ENCODE data around the gene GPR15. TPM values are rescaled to one million over a fixed set of nuclear protein-coding genes. Genes with fewer than 3 reads are reported as not detected.

The GPR15 gene
- not detected for polyA plus RNA-seq (2013, experiment 1 of 2)
- polyA plus RNA-seq (2013, experiment 2 of 2) = not detected

GRCh38 chr3:98531622-98532274 is at the start of gene GPR15:
Gene GPR15, plus strand, starts transcription at chr3:98531978. Its CDS starts 56 bp downstream, at chr3:98532034.
- no peaks in the 10 kb centered on the region for H3K36me3 ChIP-seq (ENCODE audit: insufficient read depth, low read length)
- no peaks in the 10 kb centered on the region for H3K9me3 ChIP-seq (ENCODE audit: insufficient read depth, low read depth, low read length)
- WGBS = 97% methylated on average over 7 of the region's 7 CpGs
- H3K4me1 ChIP-seq (ENCODE audit: insufficient read depth, low read length) = peaks cover 10% of the 10 kb centered on the region; the same call in 1 of the 2 replicates
- no peak within 1 kb of the TSS for H3K4me3 ChIP-seq (ENCODE audit: low read length)
- H3K9ac ChIP-seq (ENCODE audit: low read depth, low read length) = no peak within 1 kb of the TSS
- no peak within 1 kb of the TSS for H3K27ac ChIP-seq (ENCODE audit: low read depth, low read length)
- H3K27me3 ChIP-seq (ENCODE audit: insufficient read depth, low read length) = no peaks in the 10 kb centered on the region

- Histone ChIP-seq H3K9ac (ENCODE audit: low read depth, low read length) (no peak overlapping the region), H3K27me3 (ENCODE audit: insufficient read depth, low read length) (no peaks in the 10 kb centered on the region), H3K4me3 (ENCODE audit: low read length) (no peak overlapping the region), H3K27ac (ENCODE audit: low read depth, low read length) (no peak overlapping the region), H3K36me3 (ENCODE audit: insufficient read depth, low read length) (no peaks in the 10 kb centered on the region), H3K4me1 (ENCODE audit: insufficient read depth, low read length) (no peaks in the 10 kb centered on the region), H3K9me3 (ENCODE audit: insufficient read depth, low read depth, low read length) (0 out of 2 replicates have a peak, but pooled peaks cover 7% of the 10 kb centered on the region)
- WGBS = 78% methylated on average over 3 of the region's 3 CpGs
These were observed 48.9 kb upstream of the GPR15 start for GRCh38 chr3:98482717-98483482.

- Histone ChIP-seq H3K27me3 (ENCODE audit: insufficient read depth, low read length) (no peaks in the 10 kb centered on the region), H3K4me3 (ENCODE audit: low read length) (no peak overlapping the region), H3K27ac (ENCODE audit: low read depth, low read length) (no peak overlapping the region), H3K36me3 (ENCODE audit: insufficient read depth, low read length) (no peaks in the 10 kb centered on the region), H3K4me1 (ENCODE audit: insufficient read depth, low read length) (no peaks in the 10 kb centered on the region), H3K9me3 (ENCODE audit: insufficient read depth, low read depth, low read length) (0 out of 2 replicates have a peak, but pooled peaks cover 8% of the 10 kb centered on the region), H3K9ac (ENCODE audit: low read depth, low read length) (no peak overlapping the region)
- WGBS = 83% methylated on average over 2 of the region's 3 CpGs
These were observed 48.2 kb upstream of the GPR15 start for GRCh38 chr3:98483626-98484025.

GRCh38 chr3:98497381-98497780 is 34.4 kb upstream of the GPR15 start, which contains the start of gene OR5K2:
Gene OR5K2, plus strand, starts transcription at chr3:98497681. Its CDS starts 0 bp downstream, at chr3:98497681.
- no peaks in the 10 kb centered on the region for H3K27me3 ChIP-seq (ENCODE audit: insufficient read depth, low read length)
- 88% methylated on average over 2 of the region's 2 CpGs for WGBS

GRCh38 chr3:98500019-98500418 is 31.8 kb upstream of the GPR15 start:
- no peaks in the 10 kb centered on the region for H3K27me3 ChIP-seq (ENCODE audit: insufficient read depth, low read length)
- WGBS = 97% methylated on average over 2 of the region's 4 CpGs

More at GRCh38 chr3:98497381-98497780, 34.4 kb upstream of the GPR15 start, which contains the start of gene OR5K2:
- Histone ChIP-seq H3K9ac (ENCODE audit: low read depth, low read length) (no peak within 1 kb of the TSS), H3K4me1 (ENCODE audit: insufficient read depth, low read length) (no peaks in the 10 kb centered on the region), H3K27ac (ENCODE audit: low read depth, low read length) (no peak within 1 kb of the TSS), H3K36me3 (ENCODE audit: insufficient read depth, low read length) (no peaks in the 10 kb centered on the region), H3K4me3 (ENCODE audit: low read length) (no peak within 1 kb of the TSS), H3K9me3 (ENCODE audit: insufficient read depth, low read depth, low read length) (no peaks in the 10 kb centered on the region)

GRCh38 chr3:98501270-98501669 is 30.5 kb upstream of the GPR15 start:
- no peak overlapping the region for H3K27ac ChIP-seq (ENCODE audit: low read depth, low read length)
- H3K36me3 ChIP-seq (ENCODE audit: insufficient read depth, low read length) = no peaks in the 10 kb centered on the region
- no peaks in the 10 kb centered on the region for H3K9me3 ChIP-seq (ENCODE audit: insufficient read depth, low read depth, low read length)
- 92% methylated on average over 4 of the region's 4 CpGs for WGBS
- no peaks in the 10 kb centered on the region for H3K4me1 ChIP-seq (ENCODE audit: insufficient read depth, low read length)
- H3K27me3 ChIP-seq (ENCODE audit: insufficient read depth, low read length) = no peaks in the 10 kb centered on the region
- H3K9ac ChIP-seq (ENCODE audit: low read depth, low read length) = no peak overlapping the region
- H3K4me3 ChIP-seq (ENCODE audit: low read length) = no peak overlapping the region

More at GRCh38 chr3:98500019-98500418, 31.8 kb upstream of the GPR15 start:
- no peaks in the 10 kb centered on the region for H3K4me1 ChIP-seq (ENCODE audit: insufficient read depth, low read length)
- no peaks in the 10 kb centered on the region for H3K9me3 ChIP-seq (ENCODE audit: insufficient read depth, low read depth, low read length)
- H3K36me3 ChIP-seq (ENCODE audit: insufficient read depth, low read length) = no peaks in the 10 kb centered on the region
- no peak overlapping the region for H3K4me3 ChIP-seq (ENCODE audit: low read length)
- no peak overlapping the region for H3K9ac ChIP-seq (ENCODE audit: low read depth, low read length)
- no peak overlapping the region for H3K27ac ChIP-seq (ENCODE audit: low read depth, low read length)

GRCh38 chr3:98501863-98502576 is 29.8 kb upstream of the GPR15 start:
- no peaks in the 10 kb centered on the region for H3K36me3 ChIP-seq (ENCODE audit: insufficient read depth, low read length)
- H3K9me3 ChIP-seq (ENCODE audit: insufficient read depth, low read depth, low read length) = no peaks in the 10 kb centered on the region
- H3K27me3 ChIP-seq (ENCODE audit: insufficient read depth, low read length) = no peaks in the 10 kb centered on the region
- WGBS = 93% methylated on average over 3 of the region's 5 CpGs
- no peak overlapping the region for H3K27ac ChIP-seq (ENCODE audit: low read depth, low read length)
- no peak overlapping the region for H3K4me3 ChIP-seq (ENCODE audit: low read length)
- no peak overlapping the region for H3K9ac ChIP-seq (ENCODE audit: low read depth, low read length)
- H3K4me1 ChIP-seq (ENCODE audit: insufficient read depth, low read length) = no peaks in the 10 kb centered on the region

- H3K4me1 ChIP-seq (ENCODE audit: insufficient read depth, low read length) = no peaks in the 10 kb centered on the region
- 97% methylated on average over 4 of the region's 4 CpGs for WGBS
- no peak overlapping the region for H3K4me3 ChIP-seq (ENCODE audit: low read length)
- no peak overlapping the region for H3K27ac ChIP-seq (ENCODE audit: low read depth, low read length)
- no peaks in the 10 kb centered on the region for H3K9me3 ChIP-seq (ENCODE audit: insufficient read depth, low read depth, low read length)
- no peaks in the 10 kb centered on the region for H3K36me3 ChIP-seq (ENCODE audit: insufficient read depth, low read length)
- no peaks in the 10 kb centered on the region for H3K27me3 ChIP-seq (ENCODE audit: insufficient read depth, low read length)
- H3K9ac ChIP-seq (ENCODE audit: low read depth, low read length) = no peak overlapping the region
These were observed 27.2 kb upstream of the GPR15 start for GRCh38 chr3:98504539-98504938.

- no peak overlapping the region for H3K9ac ChIP-seq (ENCODE audit: low read depth, low read length)
- no peaks in the 10 kb centered on the region for H3K9me3 ChIP-seq (ENCODE audit: insufficient read depth, low read depth, low read length)
- no peaks in the 10 kb centered on the region for H3K27me3 ChIP-seq (ENCODE audit: insufficient read depth, low read length)
- 99% methylated on average over 2 of the region's 2 CpGs for WGBS
- H3K4me1 ChIP-seq (ENCODE audit: insufficient read depth, low read length) = no peaks in the 10 kb centered on the region
- H3K36me3 ChIP-seq (ENCODE audit: insufficient read depth, low read length) = no peaks in the 10 kb centered on the region; the same call in 1 of the 2 replicates
- H3K27ac ChIP-seq (ENCODE audit: low read depth, low read length) = no peak overlapping the region
- H3K4me3 ChIP-seq (ENCODE audit: low read length) = no peak overlapping the region
These were observed 23.2 kb upstream of the GPR15 start for GRCh38 chr3:98508582-98508981.

- H3K4me1 ChIP-seq (ENCODE audit: insufficient read depth, low read length) = peaks cover 6% of the 10 kb centered on the region
- peaks cover 28% of the 10 kb centered on the region for H3K36me3 ChIP-seq (ENCODE audit: insufficient read depth, low read length)
- H3K9ac ChIP-seq (ENCODE audit: low read depth, low read length) = no peak overlapping the region
- H3K27me3 ChIP-seq (ENCODE audit: insufficient read depth, low read length) = no peaks in the 10 kb centered on the region
- H3K4me3 ChIP-seq (ENCODE audit: low read length) = no peak overlapping the region
- WGBS = 92% methylated on average over 3 of the region's 4 CpGs
- no peaks in the 10 kb centered on the region for H3K9me3 ChIP-seq (ENCODE audit: insufficient read depth, low read depth, low read length)
- H3K27ac ChIP-seq (ENCODE audit: low read depth, low read length) = no peak overlapping the region
These were observed 19.2 kb upstream of the GPR15 start for GRCh38 chr3:98512576-98512975.

GRCh38 chr3:98513091-98513511 is 18.7 kb upstream of the GPR15 start:
- no peaks in the 10 kb centered on the region for H3K27me3 ChIP-seq (ENCODE audit: insufficient read depth, low read length)
- WGBS = 94% methylated on average over 4 of the region's 4 CpGs
- H3K36me3 ChIP-seq (ENCODE audit: insufficient read depth, low read length) = peaks cover 33% of the 10 kb centered on the region
- H3K4me3 ChIP-seq (ENCODE audit: low read length) = no peak overlapping the region
- peaks cover 11% of the 10 kb centered on the region for H3K4me1 ChIP-seq (ENCODE audit: insufficient read depth, low read length)
- no peaks in the 10 kb centered on the region for H3K9me3 ChIP-seq (ENCODE audit: insufficient read depth, low read depth, low read length)
- H3K27ac ChIP-seq (ENCODE audit: low read depth, low read length) = no peak overlapping the region
- no peak overlapping the region for H3K9ac ChIP-seq (ENCODE audit: low read depth, low read length)
